Sigmoid colon (tissue), 7 donors: ENCODE results near the gene HERPUD2. TPM values are rescaled to one million over a fixed set of nuclear protein-coding genes. Genes with fewer than 3 reads are reported as not detected.
"Not testable (repeated sequence)": the region's sequence is repeated elsewhere in the genome, so short reads cannot be mapped to it uniquely, and the experiment has no call there.

ENCODE experiments used
- DNase-seq: peaks from one replicate; pipeline ENCODE4 v3.0.0-alpha.2; 2019
- H3K27ac ChIP-seq, 4 donors: fragments of 200-600 bp; sonication (generic); one replicate each; pipeline ENCODE4 v1.5.1; 2016 to 2019; ENCODE audit warnings: mild to moderate bottlenecking in 1 of 4
- H3K27me3 ChIP-seq, 3 donors: fragments of 200-600 bp; sonication (generic); one replicate each; pipeline ENCODE4 v1.5.1; 2019; ENCODE audit warnings: mild to moderate bottlenecking in 1 of 3
- H3K36me3 ChIP-seq, 4 donors: fragments of 200-600 bp; sonication (generic); one replicate each; pipeline ENCODE4 v1.5.1; 2016 to 2019
- H3K4me1 ChIP-seq, 4 donors: fragments of 200-600 bp; sonication (generic); one replicate each; pipeline ENCODE4 v1.5.1; 2017 to 2019
- H3K4me3 ChIP-seq, 4 donors: fragments of 200-600 bp; sonication (generic); one replicate each; pipeline ENCODE4 v1.5.1; 2017 to 2019; ENCODE audit warnings: mild to moderate bottlenecking in 2 of 4, moderate library complexity in 1 of 4
- H3K9me3 ChIP-seq, 4 donors: fragments of 200-600 bp in 3 of 4; sonication (generic) in 3 of 4; one replicate each; pipeline versions ENCODE4 v1.5.1 to v1.6.1; 2013 to 2019
- CTCF ChIP-seq, 4 experiments: fragments of 450-650 bp in 3 of 4; fragments of 200-600 bp in 1 of 4; IDR thresholded peaks; one replicate each; pipeline ENCODE4 v1.5.1; 2016 to 2019; ENCODE audit warnings: antibody characterized with exemption in 4 of 4, mild to moderate bottlenecking in 3 of 4, moderate library complexity in 2 of 4
- EP300 ChIP-seq, 4 donors: sonication (generic); formaldehyde crosslinking; IDR thresholded peaks; one replicate each; pipeline ENCODE4 v1.6.1; 2017; ENCODE audit warnings: antibody characterized with exemption in 4 of 4
- POLR2A ChIP-seq, 2 donors: fragments of 450-650 bp; IDR thresholded peaks; one replicate each; pipeline ENCODE4 v1.6.1; 2016; ENCODE audit warnings: antibody characterized with exemption in 2 of 2, mild to moderate bottlenecking in 2 of 2, moderate library complexity in 2 of 2
- POLR2AphosphoS5 ChIP-seq, 4 donors: sonication (generic); formaldehyde crosslinking; IDR thresholded peaks; one replicate each; pipeline ENCODE4 v1.6.1; 2017; ENCODE audit warnings: antibody characterized with exemption in 4 of 4
- WGBS, 2 donors: extraction: QIAGEN DNeasy Blood & Tissue Kit; methylation state at CpG; one replicate each; pipeline ENCODE4 v1.1.7; 2013; 5-methylcytosine and 5-hydroxymethylcytosine counted together
- intact Hi-C: fragments of 100-400 bp; cut with DNase I; formaldehyde crosslinking; loops from one replicate; pipeline ENCODE4 v1.15.1; 2023
- polyA plus RNA-seq, 3 donors: library from polyadenylated mRNA; stranded (reverse); fragments of 200-250 nt; gene quantifications; one replicate each; pipeline ENCODE4 v1.2.3, GENCODE V29; 2013
- total RNA-seq, 4 donors: library from RNA; depleted of rRNA; stranded (reverse); fragments of >200 nt; gene quantifications; one replicate each; pipeline ENCODE4 v1.1.0, GENCODE V29; 2016
- donor health status: healthy with polysubstance abuse.
- donor health status: Bipolar disorder and iron deficiency.
- donor health status: healthy.

Gene HERPUD2
- total and polyA plus RNA-seq, 7 donors = 8.8 to 40.7 (median 21.7) TPM

- H3K9me3 ChIP-seq = no peaks in the 10 kb centered on the region
- H3K4me3 ChIP-seq = no peak overlapping the region
- no peaks in the 10 kb centered on the region for H3K36me3 ChIP-seq
- TF ChIP-seq POLR2A (IDR thresholded peaks at IDR 0.05) (no peak), POLR2AphosphoS5 (IDR thresholded peaks at IDR 0.05) (no peak), EP300 (IDR thresholded peaks at IDR 0.05) (no peak), CTCF (IDR thresholded peaks at IDR 0.05) (no peak)
- H3K4me1 ChIP-seq = no peaks in the 10 kb centered on the region
- no peak for DNase-seq
- no peaks in the 10 kb centered on the region for H3K27me3 ChIP-seq
- WGBS, 2 donors = 94 to 95% methylated on average over 4 of the region's 4 CpGs
- no peak overlapping the region for H3K27ac ChIP-seq
- intact Hi-C loops = no loop called here
Observed at GRCh38 chr7:35702541-35702940, 7.6 kb upstream of the HERPUD2 start.

- no peak for TF ChIP-seq POLR2AphosphoS5 (IDR thresholded peaks at IDR 0.05)
- no peak for TF ChIP-seq CTCF (IDR thresholded peaks at IDR 0.05)
- no peak for TF ChIP-seq POLR2A (IDR thresholded peaks at IDR 0.05)
- no peak for TF ChIP-seq EP300 (IDR thresholded peaks at IDR 0.05)
- intact Hi-C loops = no loop called here
Observed at GRCh38 chr7:35701287-35701900, 6.5 kb upstream of the HERPUD2 start.

GRCh38 chr7:35700865-35701264 lies 5.9 kb upstream of the HERPUD2 start:
- no peaks in the 10 kb centered on the region for H3K27me3 ChIP-seq
- H3K9me3 ChIP-seq = no peaks in the 10 kb centered on the region
- TF ChIP-seq POLR2A (IDR thresholded peaks at IDR 0.05) (no peak), CTCF (IDR thresholded peaks at IDR 0.05) (no peak), POLR2AphosphoS5 (IDR thresholded peaks at IDR 0.05) (no peak), EP300 (IDR thresholded peaks at IDR 0.05) (no peak)
- no peak for DNase-seq
- H3K4me1 ChIP-seq = peaks cover 0 to 5% (median 2%) of the 10 kb centered on the region in 4 donors
- 78 to 85% methylated on average over 2 of the region's 2 CpGs for WGBS, 2 donors
- intact Hi-C loops = no loop called here
- no peak overlapping the region for H3K27ac ChIP-seq
- H3K4me3 ChIP-seq = no peak overlapping the region
- H3K36me3 ChIP-seq = no peaks in the 10 kb centered on the region

More at GRCh38 chr7:35701287-35701900, 6.5 kb upstream of the HERPUD2 start:
- Histone ChIP-seq H3K4me3 (no peak overlapping the region), H3K27ac (no peak overlapping the region), H3K9me3 (no peaks in the 10 kb centered on the region), H3K27me3 (no peaks in the 10 kb centered on the region), H3K36me3 (no peaks in the 10 kb centered on the region), H3K4me1 (no peaks in the 10 kb centered on the region)
- WGBS, 2 donors = 99 to 100% methylated on average over 1 of the region's 1 CpG
- no peak for DNase-seq

GRCh38 chr7:35700333-35700732 lies 5.4 kb upstream of the HERPUD2 start:
- intact Hi-C loops = no loop called here
- DNase-seq = no peak
- Histone ChIP-seq H3K4me1 (peaks cover 0 to 10% (median 4%) of the 10 kb centered on the region in 4 donors), H3K27me3 (no peaks in the 10 kb centered on the region), H3K27ac (no peak overlapping the region), H3K36me3 (no peaks in the 10 kb centered on the region), H3K4me3 (no peak overlapping the region), H3K9me3 (no peaks in the 10 kb centered on the region)
- no peak for TF ChIP-seq POLR2A (IDR thresholded peaks at IDR 0.05)
- no peak for TF ChIP-seq CTCF (IDR thresholded peaks at IDR 0.05)
- TF ChIP-seq POLR2AphosphoS5 (IDR thresholded peaks at IDR 0.05) = no peak
- TF ChIP-seq EP300 (IDR thresholded peaks at IDR 0.05) = no peak

- WGBS, 2 donors = 79 to 92% methylated on average over 2 of the region's 2 CpGs
- Histone ChIP-seq H3K4me3 (no peak overlapping the region), H3K27ac (no peak overlapping the region), H3K27me3 (no peaks in the 10 kb centered on the region), H3K36me3 (no peaks in the 10 kb centered on the region), H3K9me3 (no peaks in the 10 kb centered on the region), H3K4me1 (peaks cover 0 to 11% (median 4%) of the 10 kb centered on the region in 4 donors)
- DNase-seq = no peak
- intact Hi-C loops = no loop called here
- TF ChIP-seq POLR2A (IDR thresholded peaks at IDR 0.05) = no peak
- no peak for TF ChIP-seq POLR2AphosphoS5 (IDR thresholded peaks at IDR 0.05)
- no peak for TF ChIP-seq EP300 (IDR thresholded peaks at IDR 0.05)
- no peak for TF ChIP-seq CTCF (IDR thresholded peaks at IDR 0.05)
Observed at GRCh38 chr7:35699796-35700305, 4.9 kb upstream of the HERPUD2 start.

GRCh38 chr7:35698382-35698781 lies 3.4 kb upstream of the HERPUD2 start:
- H3K4me1 ChIP-seq = peaks cover 0 to 21% (median 10%) of the 10 kb centered on the region in 4 donors
- H3K27me3 ChIP-seq, H3K27ac ChIP-seq, intact Hi-C loops, H3K36me3 ChIP-seq, H3K4me3 ChIP-seq, H3K9me3 ChIP-seq, DNase-seq: not testable (repeated sequence)
- WGBS, 2 donors = 75 to 94% methylated on average over 3 of the region's 3 CpGs
